Neural progenitor cell (in vitro differentiated cells): Measurements from ENCODE around the gene ZNF639. TPM values are rescaled to one million over a fixed set of nuclear protein-coding genes. Genes with fewer than 3 reads are reported as not detected.
A peak's percentile ranks its signal among the peaks of the same experiment; 100 is the strongest.

Experiments used
- DNase-seq: peaks from one replicate; pipeline ENCODE4 v3.0.0-alpha.2; 2016; ENCODE audit warnings: low spot score
- H2AFZ ChIP-seq: fragments of 200-600 bp; sonication (generic); replicated peaks from 2 replicates; pipeline ENCODE4 v1.6.1; 2016; ENCODE audit warnings: antibody characterized with exemption
- H3F3A ChIP-seq: fragments of 200-600 bp; sonication (generic); 2 replicates; pipeline ENCODE4 v1.6.1; 2016; ENCODE audit warnings: antibody characterized with exemption, low read depth
- H3K27ac ChIP-seq: fragments of 200-600 bp; sonication (generic); 2 replicates; pipeline ENCODE4 v1.5.1; 2016; ENCODE audit warnings: mild to moderate bottlenecking
- H3K27me3 ChIP-seq: fragments of 200-600 bp; sonication (generic); 2 replicates; pipeline ENCODE4 v1.6.1; 2016; ENCODE audit warnings: mild to moderate bottlenecking, moderate library complexity
- H3K36me3 ChIP-seq: fragments of 200-600 bp; sonication (generic); 2 replicates; pipeline ENCODE4 v1.5.1; 2016
- H3K4me1 ChIP-seq: fragments of 200-600 bp; sonication (generic); 2 replicates; pipeline ENCODE4 v1.6.1; 2016; ENCODE audit warnings: mixed run types
- H3K4me2 ChIP-seq: fragments of 200-600 bp; sonication (generic); 2 replicates; pipeline ENCODE4 v1.6.1; 2016
- H3K4me3 ChIP-seq: fragments of 200-600 bp; sonication (generic); 2 replicates; pipeline ENCODE4 v1.5.1; 2016
- H3K79me2 ChIP-seq: fragments of 200-600 bp; sonication (generic); 2 replicates; pipeline ENCODE4 v1.6.1; 2016; ENCODE audit warnings: low read depth
- H3K9ac ChIP-seq: fragments of 200-600 bp; sonication (generic); 2 replicates; pipeline ENCODE4 v1.6.1; 2016
- H3K9me3 ChIP-seq: fragments of 200-600 bp; sonication (generic); 2 replicates; pipeline ENCODE4 v1.5.1; 2016; ENCODE audit warnings: low read depth
- H4K20me1 ChIP-seq: fragments of 200-600 bp; sonication (generic); 2 replicates; pipeline ENCODE4 v1.6.1; 2016; ENCODE audit warnings: low read depth
- H3K27ac Mint-ChIP-seq: 3 replicates; pipeline ENCODE4 v1.8.0; 2021; ENCODE audit warnings: mixed read lengths
- H3K27me3 Mint-ChIP-seq: 2 replicates; pipeline ENCODE4 v1.8.0; 2022; ENCODE audit warnings: low read depth, mild to moderate bottlenecking, inconsistent platforms, moderate library complexity, mixed read lengths; ENCODE audit not compliant: insufficient read depth
- H3K36me3 Mint-ChIP-seq: 3 replicates; pipeline ENCODE4 v1.8.0; 2021; ENCODE audit warnings: mixed read lengths
- H3K4me1 Mint-ChIP-seq: 3 replicates; pipeline ENCODE4 v1.8.0; 2021; ENCODE audit warnings: mixed read lengths
- H3K4me3 Mint-ChIP-seq: 3 replicates; pipeline ENCODE4 v1.8.0; 2021; ENCODE audit warnings: mild to moderate bottlenecking, moderate library complexity, mixed read lengths
- H3K9me3 Mint-ChIP-seq: 3 replicates; pipeline ENCODE4 v1.8.0; 2020; ENCODE audit warnings: mixed read lengths
- EZH2 ChIP-seq: fragments of 200-600 bp; sonication (generic); IDR thresholded peaks from 2 replicates; pipeline ENCODE4 v1.6.1; 2017; ENCODE audit warnings: antibody characterized with exemption, mild to moderate bottlenecking, moderate library complexity
- EZH2phosphoT487 ChIP-seq: fragments of 200-600 bp; sonication (generic); IDR thresholded peaks from 2 replicates; pipeline ENCODE4 v1.6.1; 2017; ENCODE audit warnings: antibody characterized with exemption
- total RNA-seq: library from RNA; depleted of rRNA; stranded (reverse); fragments of >200 nt; gene quantifications from 2 replicates; pipeline ENCODE4 v1.2.3, GENCODE V29; 2015; ENCODE audit warnings: low replicate concordance
- TF ChIP-seq, protein P1 (sequence below): fragments of 200-600 bp; sonication (generic); IDR thresholded peaks from 2 replicates; pipeline ENCODE4 v1.5.1; 2017; ENCODE audit warnings: antibody characterized with exemption, mild to moderate bottlenecking

The ZNF639 gene
- total RNA-seq, 1 donor from 2014 or later = 107 TPM

DNA sequence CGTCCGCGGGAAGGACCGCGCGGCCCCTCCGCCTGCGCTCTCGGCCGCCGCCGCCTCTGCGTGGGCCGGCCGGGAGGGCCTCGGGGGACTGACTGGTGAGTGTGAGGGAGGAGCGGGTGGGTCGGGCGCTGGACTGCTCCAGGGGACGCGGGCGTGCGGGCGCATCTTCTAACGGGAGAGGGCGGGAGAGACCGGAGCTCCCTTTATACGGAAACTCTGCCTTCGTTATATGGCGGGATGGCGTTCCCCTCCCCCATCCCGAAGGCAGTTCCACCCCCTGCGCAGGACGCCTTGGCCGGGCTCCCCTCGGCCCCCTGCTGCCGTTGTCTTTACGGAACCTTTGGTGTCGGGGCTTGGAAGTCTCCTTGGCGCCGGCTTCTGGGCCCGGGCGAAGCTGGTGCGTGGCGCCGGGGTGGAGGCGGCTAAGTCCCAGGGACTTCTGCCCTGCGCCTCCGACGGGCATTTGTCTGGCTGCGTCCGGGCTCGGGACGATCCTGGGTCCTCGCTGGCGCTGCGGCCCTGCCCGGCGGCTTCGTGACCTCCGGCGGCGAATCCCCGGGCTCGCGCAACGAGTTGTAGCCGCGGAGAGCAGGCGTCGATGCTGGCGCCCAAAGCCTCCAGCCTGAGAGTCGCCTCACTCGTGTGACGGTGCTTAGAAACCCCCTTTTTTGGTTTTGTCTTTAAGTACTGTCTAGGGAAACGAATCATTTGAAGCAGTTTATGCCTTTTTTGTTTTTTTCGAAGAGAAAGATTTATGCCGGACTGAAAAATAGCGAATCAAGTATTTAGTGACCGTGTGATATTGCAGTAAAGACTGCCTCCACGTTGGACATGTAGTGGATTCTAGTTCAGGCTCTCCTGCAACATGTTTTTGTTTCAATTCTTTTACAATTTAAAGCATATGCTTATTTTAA, 623 bp downstream of the ZNF639 start:
- Histone ChIP-seq H4K20me1 (peaks cover 37% of the 10 kb centered on the region), H2AFZ (peak overlapping the region; percentile 99), H3K36me3 (peaks cover 8% of the 10 kb centered on the region), H3K4me3 (peak overlapping the region; percentile 95), H3K79me2 (peaks cover 53% of the 10 kb centered on the region), H3K9me3 (no peaks in the 10 kb centered on the region), H3K27ac (peak overlapping the region; percentile 73), H3K9ac (peak overlapping the region; percentile 91), H3K4me2 (peak overlapping the region; percentile 96), H3K27me3 (peaks cover 8% of the 10 kb centered on the region), H3F3A (peaks cover 20% of the 10 kb centered on the region), H3K4me1 (peaks cover 14% of the 10 kb centered on the region)
- H3K4me3 Mint-ChIP-seq = peak overlapping the region; percentile 96
- peak; percentile 81 for DNase-seq
- peak overlapping the region; percentile 90 for H3K27ac Mint-ChIP-seq
- peaks cover 20% of the 10 kb centered on the region for H3K4me1 Mint-ChIP-seq
- TF ChIP-seq, protein P1, sequence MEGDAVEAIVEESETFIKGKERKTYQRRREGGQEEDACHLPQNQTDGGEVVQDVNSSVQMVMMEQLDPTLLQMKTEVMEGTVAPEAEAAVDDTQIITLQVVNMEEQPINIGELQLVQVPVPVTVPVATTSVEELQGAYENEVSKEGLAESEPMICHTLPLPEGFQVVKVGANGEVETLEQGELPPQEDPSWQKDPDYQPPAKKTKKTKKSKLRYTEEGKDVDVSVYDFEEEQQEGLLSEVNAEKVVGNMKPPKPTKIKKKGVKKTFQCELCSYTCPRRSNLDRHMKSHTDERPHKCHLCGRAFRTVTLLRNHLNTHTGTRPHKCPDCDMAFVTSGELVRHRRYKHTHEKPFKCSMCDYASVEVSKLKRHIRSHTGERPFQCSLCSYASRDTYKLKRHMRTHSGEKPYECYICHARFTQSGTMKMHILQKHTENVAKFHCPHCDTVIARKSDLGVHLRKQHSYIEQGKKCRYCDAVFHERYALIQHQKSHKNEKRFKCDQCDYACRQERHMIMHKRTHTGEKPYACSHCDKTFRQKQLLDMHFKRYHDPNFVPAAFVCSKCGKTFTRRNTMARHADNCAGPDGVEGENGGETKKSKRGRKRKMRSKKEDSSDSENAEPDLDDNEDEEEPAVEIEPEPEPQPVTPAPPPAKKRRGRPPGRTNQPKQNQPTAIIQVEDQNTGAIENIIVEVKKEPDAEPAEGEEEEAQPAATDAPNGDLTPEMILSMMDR = no peak
- TF ChIP-seq EZH2 = peak; percentile 32
- H3K27me3 Mint-ChIP-seq = no peaks in the 10 kb centered on the region
- no peaks in the 10 kb centered on the region for H3K9me3 Mint-ChIP-seq
- H3K36me3 Mint-ChIP-seq = peaks cover 4% of the 10 kb centered on the region

DNA sequence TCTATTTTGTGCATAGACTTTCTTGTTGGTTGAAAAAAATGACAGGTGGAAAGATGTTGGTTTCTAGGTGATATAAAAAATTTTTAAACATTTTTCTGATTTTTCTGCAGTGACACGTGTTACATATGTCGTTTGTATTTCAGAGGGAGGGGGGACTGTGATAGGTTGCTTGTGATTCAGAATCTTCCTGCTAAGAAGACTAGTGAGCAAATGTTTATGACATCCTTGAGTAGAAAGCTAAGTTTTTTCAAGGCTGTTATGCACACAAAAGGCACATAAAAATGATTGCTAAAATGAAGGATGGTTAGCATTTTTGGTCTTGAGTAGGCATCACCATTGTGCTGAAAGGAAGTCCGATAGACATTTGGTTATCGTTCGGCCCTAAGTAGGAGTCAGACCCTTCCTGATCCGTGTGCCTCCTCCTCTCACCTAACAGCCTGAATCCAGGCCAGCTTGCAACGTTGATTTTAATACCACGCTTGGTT, 1.5 kb downstream of the ZNF639 start:
- no peak overlapping the region for H3K27ac ChIP-seq
- TF ChIP-seq, protein P1 = no peak
- TF ChIP-seq EZH2phosphoT487 (no peak), EZH2 (no peak)
- Mint-ChIP-seq H3K9me3 (no peaks in the 10 kb centered on the region), H3K4me1 (peaks cover 20% of the 10 kb centered on the region), H3K4me3 (peak overlapping the region; percentile 96), H3K27me3 (no peaks in the 10 kb centered on the region), H3K27ac (no peak overlapping the region), H3K36me3 (peaks cover 8% of the 10 kb centered on the region)
- H3K4me3 ChIP-seq = peak overlapping the region; percentile 95
- no peaks in the 10 kb centered on the region for H3K9me3 ChIP-seq
- peaks cover 37% of the 10 kb centered on the region for H4K20me1 ChIP-seq
- no peak overlapping the region for H2AFZ ChIP-seq
- peaks cover 20% of the 10 kb centered on the region for H3F3A ChIP-seq
- peak overlapping the region; percentile 96 for H3K4me2 ChIP-seq
- peaks cover 8% of the 10 kb centered on the region for H3K27me3 ChIP-seq
- peak; percentile 20 for DNase-seq
- peaks cover 14% of the 10 kb centered on the region for H3K4me1 ChIP-seq
- H3K9ac ChIP-seq = peak overlapping the region; percentile 91
- H3K79me2 ChIP-seq = peaks cover 62% of the 10 kb centered on the region
- peaks cover 13% of the 10 kb centered on the region for H3K36me3 ChIP-seq

DNA sequence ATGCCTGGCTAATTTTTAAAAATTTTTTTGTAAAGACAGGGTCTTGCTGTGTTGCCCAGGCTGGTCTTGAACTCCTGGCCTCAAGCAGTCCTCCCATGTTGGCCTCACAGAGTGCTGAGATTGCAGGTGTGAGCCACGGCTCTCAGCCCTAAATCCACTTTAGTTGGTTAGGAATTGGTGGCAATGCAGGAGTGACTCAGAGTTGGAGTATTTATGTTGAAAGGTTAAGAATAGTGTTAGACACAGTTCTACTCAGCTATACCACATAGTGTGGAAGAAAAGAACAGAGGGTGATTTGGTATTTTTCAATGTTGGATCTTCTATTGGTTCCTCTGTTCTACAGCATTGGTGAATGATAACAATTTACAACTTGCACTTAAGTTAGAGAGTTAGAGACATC, 7.6 kb downstream of the ZNF639 start:
- Histone ChIP-seq H3K4me3 (no peak overlapping the region), H3K9me3 (no peaks in the 10 kb centered on the region), H3K27me3 (no peaks in the 10 kb centered on the region), H3F3A (no peaks in the 10 kb centered on the region), H3K9ac (no peak overlapping the region), H3K36me3 (peaks cover 42% of the 10 kb centered on the region), H3K4me2 (no peak overlapping the region), H2AFZ (no peak overlapping the region), H4K20me1 (peaks cover 21% of the 10 kb centered on the region), H3K79me2 (peaks cover 42% of the 10 kb centered on the region), H3K27ac (no peak overlapping the region), H3K4me1 (no peaks in the 10 kb centered on the region)
- H3K9me3 Mint-ChIP-seq = no peaks in the 10 kb centered on the region
- no peaks in the 10 kb centered on the region for H3K27me3 Mint-ChIP-seq
- no peak overlapping the region for H3K4me3 Mint-ChIP-seq
- DNase-seq = no peak
- TF ChIP-seq EZH2 = no peak
- TF ChIP-seq, protein P1 = no peak
- no peaks in the 10 kb centered on the region for H3K4me1 Mint-ChIP-seq
- H3K36me3 Mint-ChIP-seq = peaks cover 33% of the 10 kb centered on the region
- H3K27ac Mint-ChIP-seq = no peak overlapping the region
